Right kidney (tissue), 1 donor: ENCODE measurements around the gene GPAT3.

Source experiments
- DNase-seq: peaks from one replicate; pipeline ENCODE4 v3.0.0-alpha.2; 2016

GPAT3 gene

GRCh38 chr4:83644677-83645659 is 109.1 kb downstream of the GPAT3 start:
- peak; percentile 14 for DNase-seq

- no peak for DNase-seq
These were observed 110.8 kb downstream of the GPAT3 start for GRCh38 chr4:83646538-83647239.

GRCh38 chr4:83651846-83652245 is 115.9 kb downstream of the GPAT3 start:
- no peak for DNase-seq
